ENCODE measurements around the gene FBXL4. TPM values are rescaled to one million over a fixed set of nuclear protein-coding genes. Genes with fewer than 3 reads are reported as not detected.

FBXL4 gene
- total RNA-seq, 2 experiments from 2014 or later, result 14.5 to 20.9 TPM

DNA sequence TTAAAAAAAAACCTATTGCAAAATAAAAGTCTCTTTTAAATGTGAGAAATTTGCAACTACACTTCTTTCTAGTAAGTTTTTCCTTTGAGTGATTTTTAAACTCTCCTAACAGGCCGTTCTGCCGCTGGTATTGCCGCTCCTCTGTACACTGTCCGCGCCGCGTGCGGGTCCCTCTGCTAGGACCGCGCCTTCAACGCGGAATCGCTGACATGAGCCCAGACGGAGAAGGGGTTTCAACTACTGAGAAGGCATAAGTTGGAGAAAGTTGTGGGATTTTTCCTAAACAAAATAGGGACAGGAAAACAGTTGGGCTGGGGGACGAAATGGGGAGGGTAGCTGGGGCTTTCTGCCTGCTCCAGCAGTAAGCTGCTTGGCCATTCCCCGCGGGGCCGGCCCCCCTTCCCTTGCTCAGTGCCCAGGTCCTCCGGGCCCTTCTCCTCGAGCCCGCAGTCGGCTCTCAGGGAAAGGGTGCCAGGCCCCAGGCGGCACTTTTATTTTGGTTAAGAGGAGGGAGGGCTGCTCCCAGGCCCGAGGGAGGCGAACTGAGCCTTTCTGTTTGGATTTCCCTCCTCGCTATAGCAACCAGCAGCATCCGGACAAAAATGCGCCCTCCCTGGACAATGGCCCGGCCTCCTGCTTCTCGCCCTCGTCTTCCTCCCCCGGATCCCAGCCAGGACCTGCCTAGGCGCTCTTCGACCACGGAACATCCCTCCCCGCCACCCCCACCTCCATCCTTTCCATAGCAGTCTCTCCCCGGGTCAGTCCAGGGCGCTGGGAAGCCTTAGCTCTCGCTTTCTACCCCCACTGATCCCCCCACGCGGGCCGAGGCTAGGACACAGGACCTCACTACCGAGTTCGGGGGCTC is 120.2 kb downstream of the FBXL4 start:
- no peak overlapping the region for H3K4me3 ChIP-seq (ENCODE audit: low read depth, low read length, poor library complexity, severe bottlenecking)
- H3K9me3 ChIP-seq (ENCODE audit: low read length), result no peaks in the 10 kb centered on the region
- H4K20me1 ChIP-seq (ENCODE audit: insufficient read depth, low read length), result no peaks in the 10 kb centered on the region
- H3K4me1 ChIP-seq (ENCODE audit: insufficient read depth, low read length, poor library complexity, severe bottlenecking), result no peaks in the 10 kb centered on the region
- H3K27ac ChIP-seq (ENCODE audit: low read depth, low read length, poor library complexity, severe bottlenecking), result no peak overlapping the region
- H3K4me2 ChIP-seq (ENCODE audit: low read length), result no peak overlapping the region
- no peak for DNase-seq (ENCODE audit: low spot score)
- ChIA-PET CTCF (ENCODE audit: unreplicated experiment) (no interaction called here), POLR2A (no interaction called here)
- no peaks in the 10 kb centered on the region for H3K79me2 ChIP-seq (ENCODE audit: insufficient read depth, low read depth, low read length)
- TF ChIP-seq EZH2phosphoT487 (IDR thresholded peaks at IDR 0.05; ENCODE audit: borderline replicate concordance, low read depth, low read length), result no peak
- no peak for TF ChIP-seq CTCF (conservative IDR thresholded peaks at IDR 0.05; ENCODE audit: low read length)
- no TSS peak for BruUV-seq (replicated peaks)
- H2AFZ ChIP-seq (ENCODE audit: low read length), result no peak overlapping the region
- H3K9me2 ChIP-seq (ENCODE audit: insufficient read depth, low read length), result no peaks in the 10 kb centered on the region
- intact Hi-C loops (cut with micrococcal nuclease; ENCODE audit: unreplicated experiment), result no loop called here
- no peaks in the 10 kb centered on the region for H3K36me3 ChIP-seq (ENCODE audit: insufficient read depth, low read length)

DNA sequence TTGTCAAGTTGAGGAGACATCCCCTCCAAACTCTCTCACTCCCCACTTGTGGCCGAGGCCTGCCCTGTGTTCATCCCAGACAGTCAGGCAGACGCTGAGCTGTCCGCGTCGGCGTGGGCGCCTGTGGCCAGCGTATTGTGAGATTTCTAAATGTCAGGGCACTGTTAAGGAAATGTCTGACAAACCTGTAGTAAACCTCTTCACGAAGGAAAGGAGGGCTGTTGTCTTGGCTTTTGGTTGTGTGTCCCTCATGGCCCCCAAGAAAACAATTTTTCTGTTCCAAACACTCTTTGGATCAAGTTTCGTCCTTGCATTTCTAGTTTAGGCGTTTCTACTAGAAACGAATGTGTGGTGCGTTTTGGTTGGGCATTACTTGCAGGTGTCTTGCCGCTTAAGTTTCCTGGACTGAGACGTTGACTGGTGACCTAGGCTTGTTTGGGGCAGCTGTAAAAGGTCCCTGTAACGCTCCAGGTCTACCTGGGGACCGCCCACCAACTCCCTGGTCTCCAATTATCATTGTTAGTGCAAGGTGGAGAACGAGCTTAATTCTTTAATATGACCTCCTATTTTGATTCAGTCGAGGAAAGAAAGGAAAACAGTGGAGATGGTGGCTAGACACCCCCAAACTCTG is 122.0 kb downstream of the FBXL4 start:
- Histone ChIP-seq H3K9me2 (ENCODE audit: insufficient read depth, low read length) (no peaks in the 10 kb centered on the region), H2AFZ (ENCODE audit: low read length) (no peak overlapping the region), H3K27ac (ENCODE audit: low read depth, low read length, poor library complexity, severe bottlenecking) (no peak overlapping the region), H3K4me2 (ENCODE audit: low read length) (no peak overlapping the region), H3K79me2 (ENCODE audit: insufficient read depth, low read depth, low read length) (no peaks in the 10 kb centered on the region), H3K9me3 (ENCODE audit: low read length) (no peaks in the 10 kb centered on the region), H3K4me1 (ENCODE audit: insufficient read depth, low read length, poor library complexity, severe bottlenecking) (no peaks in the 10 kb centered on the region), H3K36me3 (ENCODE audit: insufficient read depth, low read length) (no peaks in the 10 kb centered on the region), H4K20me1 (ENCODE audit: insufficient read depth, low read length) (no peaks in the 10 kb centered on the region), H3K4me3 (ENCODE audit: low read depth, low read length, poor library complexity, severe bottlenecking) (no peak overlapping the region)
- no peak for DNase-seq (ENCODE audit: low spot score)
- ChIA-PET POLR2A (interaction anchor here (0.7 kb wide), 1 partner anchor 139 kb away, joined by 3 read pairs; no protein-coding TSS in a partner anchor), CTCF (ENCODE audit: unreplicated experiment) (no interaction called here)
- intact Hi-C loops (cut with micrococcal nuclease; ENCODE audit: unreplicated experiment), result no loop called here
- BruUV-seq (replicated peaks), result no TSS peak
- TF ChIP-seq CTCF (conservative IDR thresholded peaks at IDR 0.05; ENCODE audit: low read length) (no peak), EZH2phosphoT487 (IDR thresholded peaks at IDR 0.05; ENCODE audit: borderline replicate concordance, low read depth, low read length) (no peak)
